MCF 10A (cell line): Measurements from ENCODE around the gene ARHGAP33. TPM values are rescaled to one million over a fixed set of nuclear protein-coding genes. Genes with fewer than 3 reads are reported as not detected.

ENCODE experiments used
- BruUV-seq: library from RNA; stranded (reverse); fragments of 400-500 nt; replicated peaks from 2 replicates; lab custom pipeline; 2021; lab: Mats Ljungman, UMichigan
- CTCF ChIA-PET: fragments of 300-600 bp; sonication (Branson Sonifier 250); formaldehyde crosslinking; extraction: SDS; loops from one replicate; lab custom pipeline; 2021; ENCODE audit warnings: antibody characterized with exemption, inconsistent platforms; lab: Yijun Ruan, JAX
- POLR2A ChIA-PET: fragments of 300-600, 350-650 bp; sonication (Branson Sonifier 250); formaldehyde crosslinking; extraction: SDS; loops from one replicate; lab custom pipeline; 2020; ENCODE audit warnings: antibody characterized with exemption, inconsistent platforms; lab: Yijun Ruan, JAX
- DNase-seq: peaks from one replicate; pipeline ENCODE4 v3.0.0-alpha.2; 2018; ENCODE audit not compliant: unreplicated experiment
- H3K27ac Mint-ChIP-seq: one replicate; pipeline ENCODE4 v1.8.0; 2022; ENCODE audit warnings: mild to moderate bottlenecking, low read depth, mixed read lengths; ENCODE audit not compliant: unreplicated experiment
- H3K27me3 Mint-ChIP-seq: one replicate; pipeline ENCODE4 v1.8.0; 2022; ENCODE audit warnings: mixed read lengths; ENCODE audit not compliant: insufficient read depth, unreplicated experiment
- H3K36me3 Mint-ChIP-seq: one replicate; pipeline ENCODE4 v1.8.0; 2022; ENCODE audit warnings: mild to moderate bottlenecking, moderate library complexity, mixed read lengths; ENCODE audit not compliant: insufficient read depth, unreplicated experiment
- H3K4me1 Mint-ChIP-seq: one replicate; pipeline ENCODE4 v1.8.0; 2022; ENCODE audit warnings: mixed read lengths; ENCODE audit not compliant: insufficient read depth, unreplicated experiment
- H3K4me3 Mint-ChIP-seq: one replicate; pipeline ENCODE4 v1.8.0; 2022; ENCODE audit warnings: mild to moderate bottlenecking, moderate library complexity, mixed read lengths; ENCODE audit not compliant: unreplicated experiment
- H3K9me3 Mint-ChIP-seq: one replicate; pipeline ENCODE4 v1.8.0; 2022; ENCODE audit warnings: mixed read lengths; ENCODE audit not compliant: unreplicated experiment
- CTCF ChIP-seq: fragments of 200-600 bp; IDR thresholded peaks from one replicate; pipeline ENCODE4 v1.8.0; 2022; ENCODE audit warnings: antibody characterized with exemption, mild to moderate bottlenecking; ENCODE audit not compliant: unreplicated experiment
- intact Hi-C: fragments of 100-400 bp; cut with micrococcal nuclease; formaldehyde crosslinking; loops from 2 replicates; pipeline ENCODE4 v1.14.1; 2022
- total RNA-seq: library from RNA; stranded (reverse); gene quantifications from 2 replicates; pipeline ENCODE4 v1.2.3, GENCODE V29; 2022

The ARHGAP33 gene
- total RNA-seq, 1 experiment from 2014 or later = 5.4 TPM

- CTCF ChIA-PET = no interaction called here
- Mint-ChIP-seq H3K36me3 (no peaks in the 10 kb centered on the region), H3K9me3 (no peaks in the 10 kb centered on the region), H3K4me1 (no peaks in the 10 kb centered on the region), H3K27ac (no peak overlapping the region), H3K4me3 (no peak overlapping the region), H3K27me3 (peaks cover 37% of the 10 kb centered on the region)
- POLR2A ChIA-PET = no interaction called here
- no TSS peak for BruUV-seq
- no peak for DNase-seq
- no peak for TF ChIP-seq CTCF
- intact Hi-C loops = loop anchor here (5.0 kb wide), 1 partner anchor 132 kb away; no protein-coding TSS in a partner anchor
These were observed 48.8 kb downstream of the ARHGAP33 start for GRCh38 chr19:35824150-35824549.

GRCh38 chr19:35828692-35829301 lies 53.4 kb downstream of the ARHGAP33 start:
- no peak for TF ChIP-seq CTCF
- Mint-ChIP-seq H3K27ac (no peak overlapping the region), H3K4me3 (no peak overlapping the region), H3K9me3 (no peaks in the 10 kb centered on the region), H3K4me1 (no peaks in the 10 kb centered on the region), H3K36me3 (no peaks in the 10 kb centered on the region), H3K27me3 (peaks cover 59% of the 10 kb centered on the region)
- intact Hi-C loops = loop anchor here (5.0 kb wide), 1 partner anchor 49 kb away; no protein-coding TSS in a partner anchor
- ChIA-PET CTCF (interaction anchor here (0.6 kb wide), 1 partner anchor 280 kb away, joined by 4 read pairs; no protein-coding TSS in a partner anchor), POLR2A (no interaction called here)
- BruUV-seq = no TSS peak
- peak; percentile 62 for DNase-seq

DNA sequence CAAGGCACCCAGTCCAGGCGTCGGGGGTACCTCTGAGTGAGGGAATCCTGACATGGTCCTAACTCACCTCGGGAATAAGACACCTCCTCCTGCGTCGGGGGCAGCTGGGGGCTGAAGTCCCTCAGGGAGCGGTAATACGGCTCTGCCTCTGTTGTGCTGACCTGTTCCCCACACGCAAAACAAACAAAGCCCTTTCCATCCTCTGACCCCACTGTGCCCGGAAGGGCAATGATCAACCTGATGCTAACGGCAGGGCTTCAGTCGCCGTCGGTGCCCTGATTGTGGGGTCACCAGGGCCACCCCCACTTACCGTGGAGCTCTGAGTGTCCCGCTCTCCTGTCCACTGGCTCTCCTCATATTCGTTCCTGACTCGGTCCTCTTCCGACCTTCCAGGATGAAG lies 55.6 kb downstream of the ARHGAP33 start:
- intact Hi-C loops = no loop called here
- H3K4me3 Mint-ChIP-seq = no peak overlapping the region
- H3K4me1 Mint-ChIP-seq = no peaks in the 10 kb centered on the region
- POLR2A ChIA-PET = no interaction called here
- H3K27me3 Mint-ChIP-seq = peaks cover 58% of the 10 kb centered on the region
- H3K9me3 Mint-ChIP-seq = no peaks in the 10 kb centered on the region
- DNase-seq = no peak
- H3K36me3 Mint-ChIP-seq = no peaks in the 10 kb centered on the region
- TF ChIP-seq CTCF = no peak
- CTCF ChIA-PET = interaction anchor here (0.7 kb wide), 1 partner anchor 11 kb away, joined by 3 read pairs; no protein-coding TSS in a partner anchor
- no peak overlapping the region for H3K27ac Mint-ChIP-seq
- BruUV-seq = no TSS peak

DNA sequence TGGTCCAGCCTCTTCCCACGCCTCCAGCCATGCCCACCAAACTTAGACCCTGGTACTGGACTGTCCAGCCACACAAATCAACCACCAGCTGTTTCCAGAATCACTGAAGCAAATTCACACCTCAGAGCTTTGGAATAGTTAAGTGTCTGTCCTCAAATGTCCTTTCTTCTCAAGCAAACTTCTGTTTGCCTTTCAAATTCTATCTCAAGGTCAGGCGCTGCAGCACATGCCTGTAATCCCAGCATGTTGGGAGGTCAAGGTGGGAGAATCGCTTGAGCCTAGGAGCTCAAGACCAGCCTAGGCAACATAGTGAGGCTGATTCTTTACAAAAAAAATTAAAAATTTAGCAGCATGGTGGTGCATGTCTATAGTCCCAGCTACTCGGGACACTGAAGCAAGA lies 56.7 kb downstream of the ARHGAP33 start:
- Mint-ChIP-seq H3K36me3 (no peaks in the 10 kb centered on the region), H3K4me1 (no peaks in the 10 kb centered on the region), H3K27me3 (peaks cover 69% of the 10 kb centered on the region), H3K4me3 (no peak overlapping the region), H3K9me3 (no peaks in the 10 kb centered on the region), H3K27ac (no peak overlapping the region)
- POLR2A ChIA-PET = no interaction called here
- CTCF ChIA-PET = no interaction called here
- no TSS peak for BruUV-seq
- no peak for DNase-seq
- no peak for TF ChIP-seq CTCF
- intact Hi-C loops = no loop called here
